ENCODE measurements around the gene TRMO.

DNA sequence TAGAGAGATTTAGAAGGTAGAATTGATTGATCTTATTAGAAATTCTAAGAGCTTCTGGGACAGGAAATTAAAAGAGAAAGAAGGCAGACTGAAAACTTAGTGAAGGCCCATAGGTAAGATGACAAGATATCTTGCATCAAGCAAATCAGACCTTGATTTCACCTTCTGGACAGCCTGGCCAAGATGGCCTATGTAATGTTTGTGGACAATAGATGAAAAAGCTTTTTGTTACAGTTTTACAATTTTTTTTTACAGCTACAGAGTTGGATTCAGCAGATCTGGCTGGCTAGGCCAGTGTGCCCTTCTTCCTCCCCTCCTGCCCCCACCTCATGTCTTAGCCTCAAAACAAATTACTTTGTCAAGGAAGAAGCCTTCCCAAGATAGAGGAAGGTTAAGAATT lies 37.3 kb upstream of the TRMO start:
- TF ChIP-seq, protein P1, sequence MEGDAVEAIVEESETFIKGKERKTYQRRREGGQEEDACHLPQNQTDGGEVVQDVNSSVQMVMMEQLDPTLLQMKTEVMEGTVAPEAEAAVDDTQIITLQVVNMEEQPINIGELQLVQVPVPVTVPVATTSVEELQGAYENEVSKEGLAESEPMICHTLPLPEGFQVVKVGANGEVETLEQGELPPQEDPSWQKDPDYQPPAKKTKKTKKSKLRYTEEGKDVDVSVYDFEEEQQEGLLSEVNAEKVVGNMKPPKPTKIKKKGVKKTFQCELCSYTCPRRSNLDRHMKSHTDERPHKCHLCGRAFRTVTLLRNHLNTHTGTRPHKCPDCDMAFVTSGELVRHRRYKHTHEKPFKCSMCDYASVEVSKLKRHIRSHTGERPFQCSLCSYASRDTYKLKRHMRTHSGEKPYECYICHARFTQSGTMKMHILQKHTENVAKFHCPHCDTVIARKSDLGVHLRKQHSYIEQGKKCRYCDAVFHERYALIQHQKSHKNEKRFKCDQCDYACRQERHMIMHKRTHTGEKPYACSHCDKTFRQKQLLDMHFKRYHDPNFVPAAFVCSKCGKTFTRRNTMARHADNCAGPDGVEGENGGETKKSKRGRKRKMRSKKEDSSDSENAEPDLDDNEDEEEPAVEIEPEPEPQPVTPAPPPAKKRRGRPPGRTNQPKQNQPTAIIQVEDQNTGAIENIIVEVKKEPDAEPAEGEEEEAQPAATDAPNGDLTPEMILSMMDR (IDR thresholded peaks at IDR 0.05; ENCODE audit: low read length), result no peak
- TF ChIP-seq EZH2 (IDR thresholded peaks at IDR 0.05; ENCODE audit: borderline replicate concordance, low read length), result no peak

All from OCI-LY1 (cell line).